DND-41 (cell line): ENCODE data around the gene AVPI1.

Experiments
- EZH2 ChIP-seq: IDR thresholded peaks from 3 replicates; pipeline ENCODE4 v1.6.1; 2012; ENCODE audit warnings: borderline replicate concordance, low read depth, mild to moderate bottlenecking, moderate library complexity, low read length, inconsistent platforms; ENCODE audit not compliant: severe bottlenecking
- TF ChIP-seq, protein P1 (sequence below): IDR thresholded peaks from 2 replicates; pipeline ENCODE4 v1.5.1; 2012; ENCODE audit warnings: borderline replicate concordance, low read length, moderate library complexity, mild to moderate bottlenecking; ENCODE audit not compliant: poor library complexity, severe bottlenecking; ENCODE audit errors: extremely low read depth

DNA sequence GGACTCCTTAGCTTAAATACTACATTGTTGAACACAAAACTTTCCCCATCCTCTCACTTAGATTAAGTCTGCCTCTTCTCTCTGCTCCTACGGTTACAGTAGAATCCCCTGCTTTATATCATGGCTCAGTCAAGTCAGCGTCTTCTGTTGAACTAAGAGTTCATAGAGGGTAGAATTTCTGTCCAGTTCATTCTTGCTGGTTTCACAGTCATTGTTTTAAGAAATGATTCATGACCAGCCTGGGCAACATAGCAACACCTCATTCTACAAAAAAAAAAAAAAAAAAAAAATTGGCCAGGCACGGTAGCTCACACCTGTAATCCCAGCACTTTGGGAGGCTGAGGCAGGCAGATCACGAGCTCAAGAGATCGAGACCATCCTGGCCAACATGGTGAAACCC lies 46.2 kb upstream of the AVPI1 start:
- TF ChIP-seq, protein P1, sequence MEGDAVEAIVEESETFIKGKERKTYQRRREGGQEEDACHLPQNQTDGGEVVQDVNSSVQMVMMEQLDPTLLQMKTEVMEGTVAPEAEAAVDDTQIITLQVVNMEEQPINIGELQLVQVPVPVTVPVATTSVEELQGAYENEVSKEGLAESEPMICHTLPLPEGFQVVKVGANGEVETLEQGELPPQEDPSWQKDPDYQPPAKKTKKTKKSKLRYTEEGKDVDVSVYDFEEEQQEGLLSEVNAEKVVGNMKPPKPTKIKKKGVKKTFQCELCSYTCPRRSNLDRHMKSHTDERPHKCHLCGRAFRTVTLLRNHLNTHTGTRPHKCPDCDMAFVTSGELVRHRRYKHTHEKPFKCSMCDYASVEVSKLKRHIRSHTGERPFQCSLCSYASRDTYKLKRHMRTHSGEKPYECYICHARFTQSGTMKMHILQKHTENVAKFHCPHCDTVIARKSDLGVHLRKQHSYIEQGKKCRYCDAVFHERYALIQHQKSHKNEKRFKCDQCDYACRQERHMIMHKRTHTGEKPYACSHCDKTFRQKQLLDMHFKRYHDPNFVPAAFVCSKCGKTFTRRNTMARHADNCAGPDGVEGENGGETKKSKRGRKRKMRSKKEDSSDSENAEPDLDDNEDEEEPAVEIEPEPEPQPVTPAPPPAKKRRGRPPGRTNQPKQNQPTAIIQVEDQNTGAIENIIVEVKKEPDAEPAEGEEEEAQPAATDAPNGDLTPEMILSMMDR, result no peak
- no peak for TF ChIP-seq EZH2
